Islet precursor cell (in vitro differentiated cells): ENCODE data around the gene XRN1.
A peak's percentile ranks its signal among the peaks of the same experiment; 100 is the strongest.
"Not testable (repeated sequence)": the region's sequence is repeated elsewhere in the genome, so short reads cannot be mapped to it uniquely, and the experiment has no call there.

Source experiments
- DNase-seq: peaks from one replicate; pipeline ENCODE4 v3.0.0-alpha.2; 2018

Gene XRN1

DNA sequence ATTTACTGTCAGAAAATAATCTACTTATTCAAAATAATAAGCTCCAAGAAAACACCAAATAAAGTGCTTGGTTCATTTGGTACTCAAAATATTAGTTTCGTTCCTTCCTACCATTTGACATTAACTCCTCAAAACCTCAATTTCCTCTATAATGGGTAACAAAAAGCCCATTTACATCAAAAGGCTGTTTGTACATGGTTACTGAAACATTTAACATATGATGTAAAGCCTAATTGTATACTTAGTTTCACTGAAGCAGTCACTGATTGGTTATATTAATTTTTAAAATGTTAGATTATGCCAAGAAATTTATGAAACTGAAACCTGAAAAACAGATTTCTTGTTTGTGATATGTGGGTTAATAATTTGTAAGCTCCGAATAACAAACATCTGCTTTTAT is 14.7 kb downstream of the XRN1 start:
- DNase-seq, result no peak

DNA sequence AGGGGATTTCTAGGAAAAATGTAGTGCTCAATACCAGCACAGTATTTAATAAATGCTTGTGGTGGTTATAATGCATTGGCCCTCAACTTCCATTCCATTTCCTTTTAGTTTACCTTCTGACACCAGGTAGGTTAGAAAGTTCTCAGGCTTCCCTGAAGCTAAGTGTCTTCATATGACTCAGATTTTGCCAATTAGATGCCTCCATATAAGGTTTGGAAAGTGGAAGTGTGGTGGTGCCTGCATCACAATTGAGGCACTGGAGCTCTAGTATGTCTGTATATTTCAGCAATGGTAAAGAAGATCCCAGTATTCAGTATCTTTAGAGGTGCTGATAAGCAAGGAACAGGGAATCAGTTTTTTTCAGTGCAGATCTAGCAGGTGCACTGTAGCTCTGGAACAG is 18.3 kb downstream of the XRN1 start:
- no peak for DNase-seq

DNA sequence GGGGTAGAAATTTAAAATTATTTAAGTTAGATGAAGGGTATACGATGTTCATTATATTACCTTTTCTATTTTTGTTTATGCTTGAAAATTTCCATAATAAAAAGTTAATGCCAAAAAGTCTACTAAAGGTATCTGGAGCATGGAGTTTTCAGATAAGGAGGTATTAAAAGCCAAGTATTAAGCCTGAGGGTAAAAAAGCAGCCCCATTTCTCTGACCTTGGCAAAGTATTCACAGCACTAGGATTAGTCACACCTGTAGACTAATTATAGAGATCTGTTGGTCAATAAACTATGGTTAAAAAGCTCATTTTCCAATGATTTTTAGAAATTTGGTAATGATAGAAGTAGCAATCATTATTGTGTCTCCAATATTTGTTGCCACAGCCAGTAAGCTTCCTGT is 23.1 kb downstream of the XRN1 start:
- no peak for DNase-seq

DNA sequence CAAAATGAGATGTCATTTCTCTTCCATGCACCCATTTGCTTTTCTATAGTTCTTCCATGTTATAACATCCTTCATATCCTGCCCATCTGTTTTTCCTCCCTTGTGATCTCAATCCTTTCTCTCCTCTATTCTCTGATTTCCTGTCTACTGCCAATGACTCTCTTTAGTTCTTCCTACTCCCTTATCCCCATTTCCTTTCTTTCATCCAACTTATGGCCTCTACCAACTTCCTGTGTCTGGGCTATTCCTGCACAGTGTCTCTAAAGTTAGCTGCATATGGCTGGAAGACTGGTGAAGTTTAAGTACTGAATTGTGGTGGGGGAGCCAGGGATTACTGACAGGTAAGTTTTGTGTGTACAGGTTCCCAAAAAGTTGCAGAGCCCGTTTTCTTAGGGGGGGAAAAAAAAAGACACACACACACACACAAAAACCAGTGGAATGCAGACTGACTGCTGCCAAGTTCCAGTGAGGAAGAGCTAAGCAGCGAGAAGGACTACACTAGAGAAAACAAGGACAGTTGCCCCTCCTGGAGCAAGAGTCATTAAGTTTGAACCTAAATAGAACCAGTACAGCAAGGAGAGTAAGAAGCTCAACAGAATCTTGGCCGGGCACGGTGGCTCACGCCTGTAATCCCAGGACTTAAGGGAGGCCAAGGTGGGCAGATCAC is 28.8 kb downstream of the XRN1 start:
- peak; percentile 56 for DNase-seq

DNA sequence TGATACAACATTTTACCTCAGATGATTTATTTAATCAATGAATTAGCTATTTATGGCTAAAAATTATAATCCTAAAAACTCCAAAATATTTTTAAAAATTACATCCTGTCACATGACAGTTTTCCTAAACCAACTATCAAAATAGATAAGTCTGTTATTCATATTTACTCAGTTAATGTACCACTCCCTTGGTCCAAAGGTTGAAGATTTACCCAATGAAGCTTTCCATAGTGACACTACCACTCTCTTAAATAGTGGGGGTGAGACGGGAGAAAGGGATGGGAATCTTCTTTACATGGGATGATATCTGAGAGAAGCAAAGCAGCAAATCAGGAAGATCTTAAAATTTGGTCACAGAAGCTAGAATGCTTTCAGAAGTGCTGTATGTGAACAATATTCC is 30.5 kb downstream of the XRN1 start:
- no peak for DNase-seq

DNA sequence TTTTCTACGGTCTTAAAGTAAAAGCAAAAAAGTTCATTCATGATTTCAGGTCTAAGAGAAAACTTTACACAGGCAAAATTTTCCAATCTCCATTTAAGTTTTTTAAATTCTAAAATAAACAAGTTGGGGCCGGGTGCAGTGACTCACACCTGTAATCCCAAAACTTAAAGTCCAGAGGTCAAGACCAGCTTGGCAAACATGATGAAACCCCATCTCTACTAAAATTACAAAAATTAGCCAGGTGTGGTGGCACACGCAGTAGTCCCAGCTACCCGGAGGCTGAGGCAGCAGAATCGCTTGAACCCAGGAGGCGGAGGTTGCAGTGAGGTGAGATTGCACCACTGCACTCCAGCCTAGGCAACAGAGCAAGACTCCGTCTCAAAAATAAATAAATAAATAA is 47.3 kb downstream of the XRN1 start:
- not testable (repeated sequence) for DNase-seq

DNA sequence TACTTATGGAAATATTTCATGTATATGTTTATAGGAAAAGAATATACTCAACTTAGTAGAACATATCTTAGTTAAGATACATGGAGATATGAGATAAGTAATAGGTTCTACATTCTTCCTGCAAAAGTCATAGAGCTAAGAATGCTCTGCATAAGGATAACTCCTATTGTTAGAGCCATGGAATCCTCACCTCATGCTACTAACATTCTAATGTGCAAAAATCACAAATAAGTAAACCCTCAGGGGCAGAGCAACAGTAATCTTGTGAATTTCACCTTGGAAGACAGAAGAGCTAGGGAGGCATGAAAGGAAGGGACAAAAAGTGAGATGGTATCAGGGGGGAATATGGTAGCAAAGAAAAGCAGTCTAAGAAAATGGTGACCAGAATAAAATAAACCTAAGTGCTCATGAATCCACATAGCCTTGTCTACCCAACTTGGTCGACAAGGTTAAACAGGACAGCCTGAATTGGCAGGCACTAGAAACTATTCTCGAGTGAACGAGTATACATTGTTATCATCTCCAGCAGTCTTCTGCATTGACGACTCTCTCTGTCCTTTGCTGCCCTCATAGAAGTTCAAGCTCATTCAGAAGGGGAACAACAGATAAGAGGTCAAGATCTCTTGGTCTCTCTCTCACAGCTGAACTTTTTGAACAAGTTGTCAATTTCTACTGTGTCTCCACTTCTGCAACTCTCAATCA is 52.8 kb downstream of the XRN1 start:
- DNase-seq, result no peak

DNA sequence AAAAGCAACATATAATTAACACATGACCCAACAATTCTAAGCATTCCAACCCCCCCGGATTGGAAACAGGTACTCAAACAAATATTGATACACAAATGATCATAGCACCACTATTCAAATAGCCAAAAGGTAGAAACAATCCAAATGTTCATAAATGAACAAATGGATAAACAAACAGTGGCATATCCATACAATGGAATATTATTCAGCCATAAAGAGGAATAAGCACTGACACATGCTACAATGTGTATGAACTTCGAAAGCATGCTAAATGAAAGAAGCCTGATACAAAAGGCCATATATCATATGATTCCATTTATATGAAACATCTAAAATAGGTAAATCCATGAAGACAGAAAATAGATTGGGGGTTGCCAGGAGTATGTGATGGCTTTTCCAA is 62.8 kb downstream of the XRN1 start:
- no peak for DNase-seq

DNA sequence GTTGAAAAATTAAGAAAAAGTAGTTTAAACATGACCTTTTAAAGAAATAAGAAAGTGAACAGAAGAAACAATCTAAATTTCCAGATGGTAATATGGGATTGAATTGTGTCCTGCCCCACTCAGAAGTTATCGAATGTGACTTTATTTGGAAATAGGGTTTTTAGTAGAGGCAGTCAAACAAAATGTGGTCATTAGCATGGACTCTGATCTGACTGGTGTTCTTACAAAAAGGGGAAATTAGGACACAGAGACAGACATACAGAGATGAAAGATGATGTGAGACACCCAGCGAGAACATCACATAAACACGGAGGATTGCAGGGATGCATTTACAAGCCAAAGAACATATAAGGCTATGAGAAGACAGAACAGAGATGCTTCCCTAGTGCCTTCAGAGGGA is 73.2 kb downstream of the XRN1 start:
- no peak for DNase-seq

DNA sequence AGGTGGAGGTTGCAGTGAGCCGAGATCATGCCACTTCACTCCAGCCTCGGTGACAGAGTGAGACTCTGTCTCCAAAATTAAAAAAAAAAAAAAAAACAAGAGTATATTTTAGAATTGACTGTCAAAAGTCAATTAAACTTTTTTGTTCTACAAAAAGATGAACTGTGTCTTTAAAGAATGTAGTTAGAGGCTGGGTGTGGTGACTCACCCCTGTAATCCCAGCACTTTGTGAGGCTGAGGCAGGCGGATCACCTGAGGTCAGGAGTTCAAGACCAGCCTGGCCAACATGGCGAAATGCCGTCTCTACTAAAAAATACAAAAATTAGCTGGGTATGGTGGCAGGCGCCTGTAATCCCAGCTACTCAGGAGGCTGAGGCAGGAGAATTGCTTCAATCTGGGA is 78.3 kb downstream of the XRN1 start:
- not testable (repeated sequence) for DNase-seq

DNA sequence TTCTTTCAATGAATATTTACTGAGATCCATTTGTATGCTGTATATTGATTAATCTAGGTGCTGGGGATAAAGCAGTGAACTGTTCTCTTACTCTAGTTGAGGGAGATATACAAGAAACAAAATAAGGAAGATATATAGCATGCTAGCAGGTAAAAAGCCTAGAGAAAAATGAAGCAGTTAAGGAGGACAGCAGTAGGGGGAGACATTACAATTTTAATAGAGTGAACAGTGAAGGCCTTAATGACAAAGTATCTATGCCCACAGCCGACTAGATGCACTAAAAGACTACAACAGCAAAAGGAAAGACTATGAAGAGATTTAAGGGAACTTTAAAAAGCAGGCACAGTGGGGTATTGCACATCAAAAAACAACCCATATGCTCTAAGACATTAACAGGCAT is 81.4 kb downstream of the XRN1 start:
- DNase-seq, result no peak

DNA sequence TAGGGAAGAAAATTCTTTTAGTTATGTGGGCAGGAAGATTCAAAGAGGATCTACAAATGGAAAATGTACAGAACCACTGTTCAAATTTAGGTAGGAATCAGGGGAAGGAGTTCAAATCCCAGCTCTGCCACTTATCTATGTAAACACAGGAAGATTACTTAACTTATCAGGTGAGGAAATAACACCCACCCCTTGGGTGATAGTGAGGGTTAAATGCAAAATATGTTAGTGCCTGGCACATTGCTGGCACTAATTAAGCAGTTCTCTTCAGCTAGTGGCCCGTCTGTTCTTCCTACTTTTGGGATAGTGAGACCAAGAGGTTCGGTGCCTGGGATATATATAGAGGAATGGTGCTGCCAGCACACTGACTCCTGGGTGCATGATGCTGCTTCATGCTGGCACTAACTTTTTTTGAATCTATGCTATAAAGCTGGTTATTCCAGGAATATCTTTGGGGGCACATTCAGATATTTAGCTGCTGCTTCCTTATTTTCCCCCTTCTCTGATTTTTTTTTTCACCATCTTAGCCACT is 83.8 kb downstream of the XRN1 start:
- no peak for DNase-seq

DNA sequence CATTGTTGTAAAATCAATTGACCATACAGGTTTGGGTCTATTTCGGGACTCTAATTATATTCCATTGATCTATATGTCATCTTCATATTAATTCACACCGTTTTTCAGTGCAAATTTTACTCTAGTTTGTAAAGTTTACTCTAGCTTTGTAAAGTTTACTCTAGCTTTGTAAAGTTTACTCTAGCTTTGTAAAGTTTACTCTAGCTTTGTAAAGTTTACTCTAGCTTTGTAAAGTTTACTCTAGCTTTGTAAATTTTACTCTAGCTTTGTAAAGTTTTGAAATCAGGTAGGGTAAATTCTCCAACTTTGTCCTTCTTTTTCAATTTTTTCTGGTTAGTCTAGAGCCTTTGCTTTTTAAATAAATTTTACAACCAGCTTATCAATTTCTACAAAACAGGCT is 84.4 kb downstream of the XRN1 start:
- not testable (repeated sequence) for DNase-seq

DNA sequence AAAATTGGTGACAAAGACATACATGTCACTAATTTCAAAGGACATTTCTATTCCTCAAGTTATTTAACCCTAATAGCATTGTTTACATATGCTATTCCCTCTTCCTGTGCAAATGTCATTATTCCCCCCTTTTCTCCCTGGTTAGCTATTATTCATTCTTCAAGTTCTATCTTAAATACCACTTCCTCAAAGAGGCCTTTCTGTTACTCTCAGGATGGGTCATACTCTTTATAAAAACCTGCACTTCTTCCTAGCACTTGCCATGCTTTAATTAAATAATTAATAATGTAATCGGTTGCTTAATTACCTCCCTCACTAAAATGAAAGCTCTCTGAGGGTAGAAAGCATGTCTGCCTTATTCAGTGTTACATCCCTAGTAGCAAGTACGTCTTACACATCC is 88.5 kb downstream of the XRN1 start:
- no peak for DNase-seq

DNA sequence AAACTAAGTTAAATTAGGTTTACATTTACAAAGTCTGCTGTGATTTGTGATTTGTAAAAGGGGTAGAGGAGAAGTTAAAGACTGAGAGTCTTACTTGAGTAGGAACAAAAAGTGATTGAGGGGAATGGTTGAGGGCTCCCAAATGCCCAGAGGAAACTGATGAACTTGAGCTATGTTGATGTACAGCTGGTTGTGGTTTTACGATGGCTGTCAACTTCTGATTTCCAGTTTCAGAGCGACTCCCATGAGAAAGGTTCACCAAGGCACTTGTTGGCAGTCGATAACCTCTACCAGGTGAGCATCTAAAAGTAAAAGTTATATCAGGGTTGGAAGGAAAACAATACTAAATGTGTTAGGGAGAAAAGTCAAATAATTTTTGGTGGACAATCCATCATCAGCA is 91.0 kb downstream of the XRN1 start:
- DNase-seq, result no peak

DNA sequence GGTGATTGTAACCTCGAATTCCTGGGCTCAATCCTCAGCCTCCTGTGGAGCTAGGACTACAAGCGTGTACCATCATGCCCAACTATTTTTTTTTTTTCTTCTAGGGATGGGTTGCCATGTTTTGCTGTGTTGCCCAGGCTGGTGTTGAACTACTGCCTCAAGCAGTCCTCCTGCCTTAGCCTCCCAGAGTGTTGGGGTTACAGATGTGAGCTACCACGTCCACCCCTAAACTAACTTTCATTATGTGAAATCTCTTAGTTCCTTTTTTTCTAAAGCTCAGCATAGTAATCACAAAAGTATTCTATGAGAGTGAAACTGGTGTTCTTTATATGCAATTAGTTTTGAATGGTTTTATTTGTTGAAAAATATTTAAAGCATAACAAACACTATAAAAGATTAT is 92.1 kb downstream of the XRN1 start:
- DNase-seq, result no peak

DNA sequence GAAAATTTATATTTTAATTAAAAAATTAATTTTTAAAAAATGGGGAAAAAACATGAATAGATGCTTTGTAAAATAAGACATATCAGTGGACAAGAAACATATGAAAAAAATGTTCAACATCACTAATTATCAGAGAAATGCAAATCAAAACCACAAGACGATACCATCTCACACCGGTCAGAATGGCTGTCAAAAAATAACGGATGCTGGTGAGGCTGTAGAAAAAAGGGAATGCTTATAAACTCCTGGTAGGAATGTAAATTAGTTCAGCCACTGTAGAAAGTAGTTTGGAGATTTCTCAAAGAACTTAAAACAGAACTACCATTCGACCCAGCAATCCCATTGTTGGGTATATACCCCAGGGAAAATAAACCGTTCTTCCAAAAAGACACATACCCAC is 93.8 kb downstream of the XRN1 start:
- no peak for DNase-seq

DNA sequence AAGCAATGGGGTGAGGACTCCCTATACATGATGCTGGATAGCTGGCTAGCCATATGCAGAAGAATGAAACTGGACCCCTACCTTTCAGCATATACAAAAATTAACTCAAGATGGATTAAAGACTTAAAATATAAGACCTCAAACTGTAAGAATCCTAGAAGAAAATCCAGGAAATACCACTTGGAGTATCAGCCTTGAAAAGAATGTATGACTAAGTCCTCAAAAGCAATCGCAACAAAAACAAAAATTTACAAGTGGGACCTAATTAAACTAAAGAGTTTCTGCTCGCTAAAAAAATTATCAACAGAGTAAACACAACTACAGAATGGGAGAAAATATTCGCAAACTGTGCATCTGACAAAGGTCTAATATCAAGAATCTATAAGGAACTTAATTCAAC is 94.3 kb downstream of the XRN1 start:
- DNase-seq, result no peak

DNA sequence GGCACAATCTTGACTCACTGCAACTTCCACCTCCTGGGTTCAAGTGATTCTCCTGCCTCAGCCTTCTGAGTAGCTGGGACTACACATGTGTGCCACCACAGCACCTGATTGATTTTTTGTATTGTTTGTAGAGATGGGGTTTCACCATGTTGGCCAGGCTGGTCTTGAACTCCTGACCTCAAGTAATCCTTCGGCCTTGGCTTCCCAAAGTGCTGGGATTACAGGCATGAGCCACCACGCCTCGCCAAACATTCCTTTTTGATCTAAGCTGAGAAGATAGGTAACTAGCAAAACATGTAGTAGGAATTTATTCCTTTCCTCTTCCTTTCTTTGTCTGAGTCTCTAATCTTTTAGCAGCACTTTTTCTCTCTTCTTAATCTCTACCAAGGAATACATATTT is 95.1 kb downstream of the XRN1 start:
- not testable (repeated sequence) for DNase-seq

DNA sequence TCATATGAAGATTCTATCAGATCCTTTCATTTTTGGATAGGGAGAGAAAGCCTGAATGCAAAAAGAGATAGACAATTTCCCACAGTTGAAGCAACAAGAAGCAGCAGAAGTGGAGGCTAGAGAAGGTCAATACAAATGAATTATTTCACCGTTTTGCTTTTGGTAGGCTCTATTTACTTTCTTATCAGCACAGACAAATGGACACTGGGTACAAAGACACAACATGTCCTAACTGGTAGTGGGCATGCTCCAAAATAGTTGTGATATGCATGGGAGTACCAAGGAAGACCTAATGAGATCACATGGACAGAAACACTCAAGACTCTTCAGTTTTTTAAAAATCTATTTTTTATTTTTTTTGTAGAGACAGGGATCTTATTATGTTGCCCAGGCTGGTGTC is 99.4 kb downstream of the XRN1 start:
- DNase-seq, result no peak

DNA sequence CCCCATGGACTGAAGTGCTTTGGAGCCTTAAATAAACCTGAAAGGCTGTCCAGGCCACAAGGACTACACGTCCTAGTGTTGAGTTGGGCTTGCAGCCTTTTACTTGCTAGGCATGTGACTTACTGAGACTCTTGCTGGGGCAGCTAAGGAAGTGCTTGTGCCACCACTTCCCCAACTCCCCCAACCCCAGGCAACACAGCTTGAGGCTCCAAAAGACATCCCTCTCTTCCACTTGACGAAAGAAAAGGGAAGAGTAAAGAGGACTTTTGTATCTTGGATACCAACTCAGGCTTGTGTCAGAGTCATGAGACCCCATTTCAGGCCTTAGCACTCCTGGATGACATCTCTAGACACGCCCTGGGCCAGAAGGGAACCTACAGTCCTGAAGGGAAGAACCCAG is 109.8 kb downstream of the XRN1 start:
- DNase-seq, result no peak

DNA sequence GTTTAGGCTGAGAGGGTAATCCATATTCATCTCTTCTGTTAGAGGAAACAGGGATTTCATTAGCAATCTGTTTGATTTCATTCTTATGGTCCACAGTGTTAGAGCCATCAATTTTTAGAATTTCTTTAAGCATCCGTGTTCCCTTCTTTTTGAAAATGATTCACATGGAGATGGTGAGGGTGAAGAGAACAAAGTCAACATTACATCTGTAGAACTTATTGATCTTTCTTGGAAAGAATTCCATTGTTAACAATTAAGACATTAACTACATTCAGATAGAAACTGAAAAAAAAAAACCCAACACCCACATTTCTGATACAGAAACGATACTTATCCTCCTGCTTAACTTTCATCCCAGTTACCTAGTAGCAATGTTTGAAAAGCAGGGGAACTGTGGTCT is 115.4 kb downstream of the XRN1 start:
- DNase-seq, result no peak

DNA sequence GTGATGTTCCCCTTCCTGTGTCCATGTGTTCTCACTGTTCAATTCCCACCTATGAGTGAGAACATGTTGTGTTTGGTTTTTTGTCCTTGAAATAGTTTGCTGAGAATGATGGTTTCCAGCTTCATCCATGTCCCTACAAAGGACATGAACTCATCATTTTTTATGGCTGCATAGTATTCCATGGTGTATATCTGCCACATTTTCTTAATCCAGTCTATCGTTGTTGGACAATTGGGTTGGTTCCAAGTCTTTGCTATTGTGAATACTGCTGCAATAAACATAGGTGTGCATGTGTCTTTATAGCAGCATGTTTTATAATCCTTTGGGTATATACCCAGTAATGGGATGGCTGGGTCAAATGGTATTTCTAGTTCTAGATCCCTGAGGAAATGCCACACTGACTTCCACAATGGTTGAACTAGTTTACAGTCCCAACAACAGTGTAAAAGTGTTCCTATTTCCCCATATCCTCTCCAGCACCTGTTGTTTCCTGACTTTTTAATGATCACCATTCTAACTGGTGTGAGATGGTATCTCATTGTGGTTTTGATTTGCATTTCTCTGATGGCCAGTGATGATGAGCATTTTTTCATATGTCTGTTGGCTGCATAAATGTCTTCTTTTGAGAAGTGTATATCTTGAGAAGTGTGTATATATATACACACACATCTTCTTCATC is 123.4 kb downstream of the XRN1 start:
- DNase-seq, result not testable (repeated sequence)

DNA sequence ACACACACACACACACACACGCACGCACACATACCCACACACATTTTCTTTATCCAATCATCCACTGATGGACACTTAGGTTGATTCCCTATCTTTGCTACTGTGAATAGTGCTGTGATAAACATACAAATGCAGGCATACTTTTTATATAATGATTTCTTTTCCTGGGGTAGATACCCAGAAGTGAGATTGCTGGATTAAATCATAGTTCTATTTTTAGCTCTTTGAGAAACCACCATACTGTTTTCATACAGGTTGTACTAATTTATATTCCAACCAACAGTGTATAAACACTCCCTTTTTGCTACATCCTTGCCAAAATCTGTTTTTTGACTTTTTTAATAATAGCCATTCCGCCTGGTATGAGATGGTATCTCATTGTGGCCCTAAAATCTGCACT is 127.9 kb downstream of the XRN1 start:
- no peak for DNase-seq
